ENCODE results near the gene FBN1.

The FBN1 gene

DNA sequence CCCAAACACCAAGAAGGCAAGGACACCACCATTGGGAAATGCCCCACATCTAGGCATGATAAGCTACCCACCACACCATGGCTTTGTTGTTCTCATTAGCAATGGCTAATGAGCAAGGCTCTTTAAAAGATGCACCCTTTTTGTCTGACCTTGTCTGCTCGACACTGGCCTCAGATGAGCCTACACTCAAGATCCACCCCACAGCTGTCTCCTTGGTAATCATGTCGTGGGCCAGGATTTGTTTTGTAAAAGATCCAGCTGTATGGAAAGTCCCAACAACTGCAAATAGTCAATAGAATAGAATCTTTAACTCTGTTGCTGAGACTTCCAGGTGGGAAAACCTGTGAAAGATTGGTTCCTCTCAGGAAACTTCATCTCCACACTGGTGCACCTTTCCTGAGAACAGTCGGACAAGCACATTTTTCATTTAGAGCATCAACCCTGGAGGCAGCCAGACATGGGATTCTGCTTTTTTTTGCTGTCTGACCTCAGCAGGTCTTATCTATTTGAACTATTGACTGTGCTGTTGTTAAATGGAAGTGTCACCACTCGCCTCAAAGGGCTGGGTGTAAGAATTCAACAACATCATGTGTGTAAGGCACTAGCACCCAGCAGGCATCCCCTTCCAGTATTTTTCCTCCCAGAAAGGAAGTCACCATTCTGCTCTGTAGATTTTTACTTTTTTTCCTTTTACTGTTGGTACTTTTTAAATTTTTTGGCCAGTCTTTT, 278.8 kb downstream of the FBN1 start:
- DNase-seq (ENCODE audit: low spot score): peak; percentile 14

DNA sequence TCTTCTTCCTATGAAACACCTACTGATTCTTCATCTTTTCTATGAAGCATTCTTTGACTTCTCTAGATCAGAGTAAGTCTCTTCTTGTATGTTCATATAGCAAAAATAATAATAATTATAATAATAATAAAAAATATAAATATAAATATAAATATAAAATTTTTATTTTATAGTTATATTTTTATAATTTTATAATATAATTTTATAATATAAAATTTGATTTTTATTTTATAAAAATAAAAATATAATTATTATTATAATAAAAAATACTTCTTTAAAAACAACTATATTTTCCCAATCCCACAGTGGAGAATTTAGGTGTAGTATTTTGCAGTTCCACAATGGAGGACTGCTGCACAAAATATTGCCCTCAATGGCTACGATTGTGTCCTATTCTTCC, 279.9 kb downstream of the FBN1 start:
- no peak for DNase-seq (ENCODE audit: low spot score)

DNA sequence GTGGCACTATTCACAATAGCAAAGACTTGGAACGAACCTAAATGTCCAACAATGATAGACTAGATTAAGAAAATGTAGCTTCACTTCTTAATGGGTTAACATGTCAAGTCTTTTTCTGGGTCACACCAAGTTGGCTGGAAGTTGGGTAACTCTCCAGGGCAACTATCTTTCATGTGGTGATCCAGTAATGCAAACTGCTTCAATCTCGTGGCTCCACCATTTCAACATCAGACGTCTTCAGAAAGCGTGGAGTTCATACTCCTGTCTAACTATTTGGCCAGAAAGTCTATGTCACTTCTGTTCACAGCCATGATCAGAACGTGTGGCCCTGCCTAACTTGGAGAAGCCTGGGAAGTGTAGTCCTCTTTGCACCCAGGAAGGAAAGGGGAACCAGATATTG, 282.0 kb downstream of the FBN1 start:
- DNase-seq (ENCODE audit: low spot score): no peak

DNA sequence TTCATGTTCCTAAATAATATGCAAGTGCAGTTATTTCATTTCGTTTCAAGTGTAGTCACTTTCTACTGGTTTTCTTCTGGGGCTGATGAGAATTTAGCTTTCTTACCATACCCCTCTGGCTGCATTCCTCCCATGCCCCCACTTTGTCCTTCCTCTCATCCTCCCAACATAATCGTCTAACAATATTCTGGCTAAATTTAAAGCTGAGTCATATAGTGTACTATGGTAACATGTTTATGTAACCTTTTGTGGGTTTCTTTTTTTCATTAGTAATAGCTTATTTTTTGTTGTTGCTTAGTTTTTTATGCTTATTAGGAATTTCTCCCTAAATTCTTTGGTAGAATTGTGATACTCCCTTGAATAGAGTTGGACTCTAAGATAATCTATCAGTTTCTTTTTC, 283.8 kb downstream of the FBN1 start:
- DNase-seq (ENCODE audit: low spot score): no peak

DNA sequence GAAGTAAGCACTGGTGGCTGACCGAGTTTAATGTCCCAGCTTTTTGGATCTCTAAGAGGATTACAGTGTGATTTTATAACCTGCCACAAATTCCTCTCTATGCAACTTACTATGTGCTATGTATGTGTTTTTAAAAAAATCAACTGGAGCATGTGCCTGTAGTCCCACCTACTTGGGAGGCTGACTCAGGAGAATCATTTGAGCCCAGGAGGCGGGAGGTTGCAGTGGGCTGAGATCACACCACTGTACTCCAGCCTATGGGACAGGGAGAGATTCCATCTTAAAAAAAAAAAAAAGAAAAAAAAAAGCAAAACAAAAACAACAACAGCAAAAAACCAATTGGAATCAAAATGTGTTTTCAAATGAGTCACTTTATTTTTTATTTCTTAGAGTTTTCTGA, 284.7 kb downstream of the FBN1 start:
- no peak for DNase-seq (ENCODE audit: low spot score)

Measured in HuH-7 (cell line).